H1 (cell line): Measurements from ENCODE around the gene NDUFA3. TPM values are rescaled to one million over a fixed set of nuclear protein-coding genes. Genes with fewer than 3 reads are reported as not detected.

Experiments
- CTCF ChIA-PET: fragments of 300-600 bp; sonication (Branson Sonifier 250); formaldehyde crosslinking; loops from one replicate; lab custom pipeline; 2021; ENCODE audit not compliant: partially characterized antibody; lab: Charles Lee
- POLR2A ChIA-PET: fragments of 300-600 bp; sonication (Branson Sonifier 250); formaldehyde crosslinking; loops from one replicate; lab custom pipeline; 2021; ENCODE audit warnings: inconsistent platforms; ENCODE audit not compliant: partially characterized antibody; lab: Charles Lee
- DNase-seq, 2 experiments: peaks; one replicate each; pipeline versions ENCODE4 v3.0.0 to v3.0.0-alpha.2; 2010 to 2022; ENCODE audit warnings: low spot score in 2 of 2, low read depth in 1 of 2, mixed read lengths in 1 of 2
- FAIRE-seq: peaks from 2 replicates; lab custom pipeline; 2011; peaks lifted over from hg19 to GRCh38; lab: Jason Lieb, UNC
- H2AFZ ChIP-seq: 2 replicates; pipeline ENCODE4 v1.8.1; 2012; ENCODE audit warnings: low read length, inconsistent platforms
- H2AK5ac ChIP-seq: 2 replicates; pipeline ENCODE4 v1.6.1; 2013; ENCODE audit warnings: low read depth, low read length
- H2BK120ac ChIP-seq: replicated peaks from 2 replicates; pipeline ENCODE3; 2013; ENCODE audit warnings: low read depth, low read length, inconsistent platforms
- H2BK12ac ChIP-seq: 2 replicates; pipeline ENCODE4 v1.6.1; 2013; ENCODE audit warnings: low read depth, low read length
- H2BK15ac ChIP-seq: 2 replicates; pipeline ENCODE4 v1.6.1; 2013; ENCODE audit warnings: low read length
- H2BK20ac ChIP-seq: 2 replicates; pipeline ENCODE4 v1.6.1; 2013; ENCODE audit warnings: low read length
- H2BK5ac ChIP-seq: 2 replicates; pipeline ENCODE4 v1.6.1; 2013; ENCODE audit warnings: low read depth, low read length
- H3K14ac ChIP-seq: 2 replicates; pipeline ENCODE4 v1.6.1; 2013; ENCODE audit warnings: inconsistent platforms; ENCODE audit not compliant: insufficient read length
- H3K18ac ChIP-seq: 2 replicates; pipeline ENCODE4 v1.6.1; 2013; ENCODE audit warnings: low read length; ENCODE audit errors: extremely low read depth
- H3K23ac ChIP-seq: 2 replicates; pipeline ENCODE4 v1.6.1; 2013; ENCODE audit warnings: inconsistent platforms; ENCODE audit not compliant: insufficient read length
- H3K23me2 ChIP-seq: 2 replicates; pipeline ENCODE4 v1.6.1; 2013; ENCODE audit warnings: low read depth, low read length
- H3K27ac ChIP-seq: 2 replicates; pipeline ENCODE4 v1.6.1; 2011; ENCODE audit warnings: low read depth, low read length, inconsistent platforms
- H3K27me3 ChIP-seq, 4 experiments: replicated peaks in 1 of 4; 1 replicate in 1 of 4; 2 replicates in 3 of 4; pipeline versions ENCODE4 v1.6.1 to v1.8.1; 2011 to 2013; ENCODE audit warnings: low read length in 3 of 4, mild to moderate bottlenecking in 3 of 4, inconsistent platforms in 2 of 4, mixed read lengths in 2 of 4, moderate library complexity in 1 of 4; ENCODE audit not compliant: control insufficient read depth in 3 of 4, insufficient read depth in 3 of 4; ENCODE audit errors: extremely low read depth in 1 of 4
- H3K36me3 ChIP-seq, 4 experiments: 2 replicates each; pipeline versions ENCODE4 v1.6.1 to v1.8.1; 2011 to 2013; ENCODE audit warnings: mild to moderate bottlenecking in 4 of 4, low read length in 3 of 4, moderate library complexity in 2 of 4, control low read depth in 1 of 4, inconsistent platforms in 1 of 4; ENCODE audit not compliant: insufficient read depth in 4 of 4, control insufficient read depth in 2 of 4
- H3K4ac ChIP-seq: replicated peaks from 2 replicates; pipeline ENCODE3; 2013; ENCODE audit warnings: low read length, low read depth, mixed read lengths, inconsistent platforms; ENCODE audit not compliant: insufficient read length
- H3K4me1 ChIP-seq, 4 experiments: replicated peaks in 1 of 4; 1 replicate in 1 of 4; 2 replicates in 3 of 4; pipeline versions ENCODE4 v1.6.1 to v1.8.1; 2011 to 2013; ENCODE audit warnings: low read length in 3 of 4, inconsistent platforms in 2 of 4, mixed read lengths in 1 of 4; ENCODE audit not compliant: insufficient read depth in 4 of 4, control insufficient read depth in 3 of 4
- H3K4me2 ChIP-seq, 2 experiments: 2 replicates each; pipeline versions ENCODE4 v1.6.1 to v1.8.1; 2011 to 2013; ENCODE audit warnings: low read depth in 2 of 2, low read length in 2 of 2, control low read depth in 1 of 2, inconsistent platforms in 1 of 2, mild to moderate bottlenecking in 1 of 2; ENCODE audit not compliant: insufficient read depth in 1 of 2
- H3K4me3 ChIP-seq, 4 experiments: fragments of 200-600, 300-600 bp in 1 of 4; sonication (generic), shearing (Covaris generic), sonication (Bioruptor Twin) in 1 of 4; 2 replicates each; pipeline versions ENCODE4 v1.5.1 to v1.8.1; 2011 to 2016; ENCODE audit warnings: low read length in 4 of 4, low read depth in 3 of 4, control low read depth in 2 of 4, inconsistent platforms in 2 of 4, mild to moderate bottlenecking in 2 of 4, mixed read lengths in 1 of 4, moderate library complexity in 1 of 4; ENCODE audit not compliant: insufficient read depth in 2 of 4; ENCODE audit errors: extremely low read depth in 1 of 4
- H3K56ac ChIP-seq: replicated peaks from 2 replicates; pipeline ENCODE3; 2013; ENCODE audit warnings: low read depth, mild to moderate bottlenecking, mixed read lengths, low read length, inconsistent platforms; ENCODE audit not compliant: insufficient read length
- H3K79me1 ChIP-seq: 2 replicates; pipeline ENCODE4 v1.6.1; 2013; ENCODE audit warnings: low read depth, low read length, control low read depth
- H3K79me2 ChIP-seq, 2 experiments: 2 replicates each; pipeline versions ENCODE4 v1.6.1 to v1.8.1; 2012 to 2013; ENCODE audit warnings: low read length in 2 of 2, mild to moderate bottlenecking in 2 of 2, inconsistent platforms in 1 of 2; ENCODE audit not compliant: insufficient read depth in 2 of 2, control insufficient read depth in 1 of 2
- H3K9ac ChIP-seq, 4 experiments: replicated peaks in 1 of 4; 1 replicate in 1 of 4; 2 replicates in 3 of 4; pipeline versions ENCODE4 v1.6.1 to v1.8.1; 2011 to 2013; ENCODE audit warnings: low read depth in 3 of 4, low read length in 3 of 4, control low read depth in 2 of 4, mild to moderate bottlenecking in 2 of 4, moderate library complexity in 2 of 4, inconsistent platforms in 1 of 4; ENCODE audit errors: extremely low read depth in 1 of 4
- H3K9me3 ChIP-seq, 2 experiments: 2 replicates each; pipeline versions ENCODE4 v1.6.1 to v1.8.1; 2012 to 2013; ENCODE audit warnings: mild to moderate bottlenecking in 2 of 2, moderate library complexity in 2 of 2, control low read depth in 1 of 2, inconsistent platforms in 1 of 2, low read depth in 1 of 2, low read length in 1 of 2, mixed read lengths in 1 of 2; ENCODE audit not compliant: insufficient read depth in 2 of 2
- H4K20me1 ChIP-seq, 2 experiments: replicated peaks in 1 of 2; 2 replicates each; pipeline versions ENCODE3 to v1.8.1; 2011 to 2013; ENCODE audit warnings: inconsistent platforms in 2 of 2, low read length in 2 of 2, mild to moderate bottlenecking in 1 of 2; ENCODE audit not compliant: insufficient read depth in 2 of 2, control insufficient read depth in 1 of 2
- H4K5ac ChIP-seq: 2 replicates; pipeline ENCODE4 v1.6.1; 2013; ENCODE audit warnings: low read length, low read depth, mixed read lengths, inconsistent platforms; ENCODE audit not compliant: insufficient read length
- H4K8ac ChIP-seq: 2 replicates; pipeline ENCODE4 v1.8.0; 2013; ENCODE audit warnings: mild to moderate bottlenecking, moderate library complexity, low read length, inconsistent platforms; ENCODE audit not compliant: insufficient read depth; ENCODE audit errors: extremely low read depth
- H4K91ac ChIP-seq: replicated peaks from 2 replicates; pipeline ENCODE3; 2013; ENCODE audit warnings: low read length, mixed read lengths, inconsistent platforms; ENCODE audit not compliant: insufficient read length
- CHD2 ChIP-seq: IDR thresholded peaks from 2 replicates; pipeline ENCODE4 v1.6.1; 2012; ENCODE audit warnings: low read length, improper control_type of control experiment
- SP4 ChIP-seq: IDR thresholded peaks from 2 replicates; pipeline ENCODE4 v1.6.1; 2012; ENCODE audit warnings: low read length, inconsistent platforms
- WGBS, 2 experiments: shearing (Covaris generic) in 1 of 2; methylation state at CpG; one replicate each; pipeline versions ENCODE4 v1.1.6 to v1.1.7; 2013 to 2015; ENCODE audit warnings: low lambda C conversion rate in 2 of 2, mixed read lengths in 2 of 2, inconsistent platforms in 1 of 2, low coverage in 1 of 2, missing lambda C conversion rate in 1 of 2; ENCODE audit not compliant: insufficient replicate concordance in 2 of 2, insufficient coverage in 1 of 2, insufficient read length in 1 of 2; ENCODE audit errors: extremely low coverage in 1 of 2, missing lambda C conversion rate in 1 of 2; 5-methylcytosine and 5-hydroxymethylcytosine counted together
- polyA plus RNA-seq, 7 experiments: library from polyadenylated mRNA; depleted of rRNA in 3 of 7; stranded (reverse) in 5 of 7; unstranded in 2 of 7; fragments of >200 nt in 5 of 7; fragments of 200-250 nt in 2 of 7; gene quantifications; 1 replicate in 5 of 7; 2 replicates in 1 of 7; 4 replicates in 1 of 7; pipeline versions ENCODE4 v1.2.1 to v1.2.3, GENCODE V29; 2011 to 2013; ENCODE audit warnings: missing spikeins in 2 of 7, mixed read lengths in 2 of 7
- total RNA-seq: library from RNA; stranded (reverse); fragmentation: NEBNext Ultra II Directional; extraction: Animal tissue kit (Norgen Biotek cat#: 25700); gene quantifications from 2 replicates; pipeline ENCODE4 v1.2.1, GENCODE V29; 2021

NDUFA3 gene
- total and polyA plus RNA-seq, 2 of the 8 experiments (the other 6 are each of a cell fraction or from before 2014, with no cell fraction given): 175 to 208 TPM

- no peak within 1 kb of the TSS for H3K4me2 ChIP-seq
- H3K4me1 ChIP-seq: no peaks in the 10 kb centered on the region
- no peaks in the 10 kb centered on the region for H3K27me3 ChIP-seq
- H3K9ac ChIP-seq: no peak within 1 kb of the TSS
- peak within 1 kb of the TSS; percentile 76; the same call in 1 of the 2 replicates for H2AFZ ChIP-seq
- no peak within 1 kb of the TSS for H2AK5ac ChIP-seq
- H3K14ac ChIP-seq: no peak within 1 kb of the TSS
- no peak within 1 kb of the TSS for H2BK20ac ChIP-seq
- POLR2A ChIA-PET: interaction anchor here (1.1 to 1.2 kb wide), 2 partner anchors 8 to 23 kb away, joined by 4 to 5 read pairs; no protein-coding TSS in a partner anchor
- 92% methylated on average over 34 of the region's 34 CpGs; no CpG with 5 or more reads in 1 of the 2 experiments for WGBS, 2 experiments
- H3K79me2 ChIP-seq: no peaks in the 10 kb centered on the region
- no peak within 1 kb of the TSS for H3K27ac ChIP-seq
- H2BK12ac ChIP-seq: 0 out of 2 replicates have a peak within 1 kb of the TSS, but pooled peaks have one; percentile 39
- H4K8ac ChIP-seq: no peak within 1 kb of the TSS
- no peak within 1 kb of the TSS for H4K91ac ChIP-seq
- H3K56ac ChIP-seq: no peak within 1 kb of the TSS
- H2BK120ac ChIP-seq: no peak within 1 kb of the TSS
- no peaks in the 10 kb centered on the region for H3K36me3 ChIP-seq
- H4K5ac ChIP-seq: no peak within 1 kb of the TSS
- peak within 1 kb of the TSS; percentile 19; the same call in 1 of the 2 replicates for H3K18ac ChIP-seq
- CTCF ChIA-PET: interaction anchor here (0.9 to 1.2 kb wide), 2 partner anchors 13 to 32 kb away, joined by 3 to 4 read pairs; no protein-coding TSS in a partner anchor
- H3K79me1 ChIP-seq: no peaks in the 10 kb centered on the region
- H3K4ac ChIP-seq: no peak within 1 kb of the TSS
- no peak within 1 kb of the TSS for H2BK5ac ChIP-seq
- H2BK15ac ChIP-seq: no peak within 1 kb of the TSS
- no peaks in the 10 kb centered on the region for H3K9me3 ChIP-seq
- H3K4me3 ChIP-seq: no peak within 1 kb of the TSS
- no peak within 1 kb of the TSS for H3K23ac ChIP-seq
- no peaks in the 10 kb centered on the region for H3K23me2 ChIP-seq
- DNase-seq (no peak), FAIRE-seq (no peak)
- no peaks in the 10 kb centered on the region for H4K20me1 ChIP-seq
- no peak for TF ChIP-seq CHD2
- TF ChIP-seq SP4: no peak
These were observed 39.1 kb upstream of the NDUFA3 start, which contains the start of gene VSTM1 for GRCh38 chr19:54063350-54064116. TSS of gene VSTM1 (minus strand) at chr19:54063897. CDS start at chr19:54063777, 120 bp downstream.
